MM.1S (cell line): Measurements from ENCODE around the gene MAP3K15.

Experiments
- DNase-seq: peaks from one replicate; pipeline ENCODE4 v3.0.0-alpha.2; 2015
- H2AFZ ChIP-seq: fragments of 300-600 bp; sonication (generic); 2 replicates; pipeline ENCODE4 v1.6.0; 2016; ENCODE audit warnings: antibody characterized with exemption, low read length
- H3F3A ChIP-seq: fragments of 300-600 bp; sonication (generic); 2 replicates; pipeline ENCODE4 v1.6.1; 2016; ENCODE audit warnings: mild to moderate bottlenecking, antibody characterized with exemption, low read length, moderate library complexity, mixed read lengths; ENCODE audit not compliant: insufficient read depth
- H3K27ac ChIP-seq: fragments of 300-600 bp; sonication (generic); 2 replicates; pipeline ENCODE4 v1.5.1; 2016; ENCODE audit warnings: mild to moderate bottlenecking, low read length
- H3K27me3 ChIP-seq: fragments of 300-600 bp; sonication (generic); replicated peaks from 2 replicates; pipeline ENCODE4 v1.6.0; 2016; ENCODE audit warnings: low read length; ENCODE audit not compliant: insufficient read depth
- H3K36me3 ChIP-seq: fragments of 300-600 bp; sonication (generic); replicated peaks from 2 replicates; pipeline ENCODE4 v1.6.1; 2016; ENCODE audit warnings: mild to moderate bottlenecking, low read length, mixed read lengths; ENCODE audit not compliant: insufficient read depth
- H3K4me1 ChIP-seq: fragments of 300-600 bp; sonication (generic); 2 replicates; pipeline ENCODE4 v1.6.1; 2016; ENCODE audit warnings: low read length, mixed read lengths
- H3K4me2 ChIP-seq: fragments of 300-600 bp; sonication (generic); 2 replicates; pipeline ENCODE4 v1.6.0; 2016; ENCODE audit warnings: low read depth, low read length
- H3K4me3 ChIP-seq: fragments of 300-600 bp; sonication (generic); 2 replicates; pipeline ENCODE4 v1.5.1; 2016; ENCODE audit warnings: low read length, mixed read lengths
- H3K79me2 ChIP-seq: fragments of 300-600 bp; sonication (generic); 2 replicates; pipeline ENCODE4 v1.6.1; 2016; ENCODE audit warnings: mixed run types, low read length, mixed read lengths
- H3K9ac ChIP-seq: fragments of 300-600 bp; sonication (generic); 2 replicates; pipeline ENCODE4 v1.6.1; 2016; ENCODE audit warnings: low read length, mixed read lengths
- H3K9me2 ChIP-seq: fragments of 300-600 bp; sonication (generic); replicated peaks from 2 replicates; pipeline ENCODE4 v1.6.1; 2016; ENCODE audit warnings: mild to moderate bottlenecking, low read length, mixed read lengths; ENCODE audit not compliant: insufficient read depth
- H3K9me3 ChIP-seq: fragments of 300-600 bp; sonication (generic); replicated peaks from 2 replicates; pipeline ENCODE4 v1.6.1; 2016; ENCODE audit warnings: mild to moderate bottlenecking, low read length, mixed read lengths; ENCODE audit not compliant: insufficient read depth
- H4K20me1 ChIP-seq: fragments of 300-600 bp; sonication (generic); 2 replicates; pipeline ENCODE4 v1.6.1; 2016; ENCODE audit warnings: mild to moderate bottlenecking, low read length, moderate library complexity, mixed read lengths; ENCODE audit not compliant: insufficient read depth
- EZH2 ChIP-seq: fragments of 300-600 bp; sonication (generic); optimal IDR thresholded peaks from 2 replicates; pipeline ENCODE3; 2017; ENCODE audit warnings: low read depth, mild to moderate bottlenecking, antibody characterized with exemption, low read length, mixed read lengths
- EZH2phosphoT487 ChIP-seq: fragments of 300-600 bp; sonication (generic); IDR thresholded peaks from 2 replicates; pipeline ENCODE4 v1.6.1; 2018; ENCODE audit warnings: antibody characterized with exemption, low read length
- TF ChIP-seq, protein P1 (sequence below): fragments of 300-600 bp; sonication (generic); IDR thresholded peaks from 2 replicates; pipeline ENCODE4 v1.5.1; 2016; ENCODE audit warnings: antibody characterized with exemption, low read length, mixed read lengths

MAP3K15 gene

DNA sequence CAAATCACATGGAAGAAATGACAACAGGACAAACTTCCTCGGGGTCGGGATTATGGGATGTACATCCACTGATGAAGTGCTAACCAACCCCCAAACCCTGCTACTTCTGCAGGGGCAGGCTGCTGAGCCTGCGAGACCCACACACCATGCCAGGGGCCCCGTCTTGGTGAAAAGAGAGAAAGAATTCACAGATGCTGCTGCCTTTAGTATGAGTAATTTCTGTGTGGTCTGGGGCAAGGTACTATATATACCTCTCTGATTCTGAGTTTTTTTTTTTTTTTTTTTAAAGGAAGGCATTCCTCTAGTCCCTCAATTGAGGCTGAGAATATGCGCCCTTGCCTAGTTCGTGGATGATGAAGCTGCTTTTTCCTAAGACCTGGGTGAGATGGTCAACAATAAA, 146.7 kb downstream of the MAP3K15 start:
- no peak for DNase-seq
- Histone ChIP-seq H3K79me2 (no peaks in the 10 kb centered on the region), H3K27me3 (no peaks in the 10 kb centered on the region), H3K9me2 (no peaks in the 10 kb centered on the region), H3K4me1 (no peaks in the 10 kb centered on the region), H3K9ac (no peak overlapping the region), H3F3A (no peaks in the 10 kb centered on the region), H2AFZ (no peak overlapping the region), H3K27ac (no peak overlapping the region), H4K20me1 (no peaks in the 10 kb centered on the region), H3K9me3 (no peaks in the 10 kb centered on the region), H3K36me3 (no peaks in the 10 kb centered on the region), H3K4me3 (no peak overlapping the region), H3K4me2 (no peak overlapping the region)
- no peak for TF ChIP-seq EZH2phosphoT487

DNA sequence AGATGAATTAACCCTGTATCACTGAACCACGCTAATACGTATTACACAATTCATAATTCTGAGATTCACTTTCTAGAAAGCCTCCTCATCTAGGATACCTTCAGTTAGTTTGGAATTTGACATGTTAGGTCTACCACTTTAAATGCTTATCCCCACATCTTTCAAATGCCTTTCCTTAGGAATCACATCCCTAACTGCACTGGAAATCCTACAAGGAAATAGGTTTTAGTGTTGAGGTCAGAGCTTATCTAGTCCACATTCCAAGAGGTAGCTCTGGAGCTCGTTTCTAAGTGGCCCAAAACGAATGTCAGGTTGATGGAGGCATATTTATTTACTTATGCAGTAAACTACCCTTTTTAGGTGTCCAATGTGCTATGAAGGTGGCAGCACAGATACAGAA, 153.6 kb downstream of the MAP3K15 start:
- Histone ChIP-seq H3K9ac (no peak overlapping the region), H3K4me2 (no peak overlapping the region), H3K4me3 (no peak overlapping the region), H3K79me2 (no peaks in the 10 kb centered on the region), H3K36me3 (no peaks in the 10 kb centered on the region), H4K20me1 (no peaks in the 10 kb centered on the region), H3K4me1 (no peaks in the 10 kb centered on the region), H3F3A (no peaks in the 10 kb centered on the region), H3K9me3 (no peaks in the 10 kb centered on the region), H3K9me2 (no peaks in the 10 kb centered on the region), H2AFZ (no peak overlapping the region), H3K27me3 (no peaks in the 10 kb centered on the region), H3K27ac (no peak overlapping the region)
- DNase-seq, result no peak
- TF ChIP-seq EZH2 (no peak), EZH2phosphoT487 (no peak)
- TF ChIP-seq, protein P1, sequence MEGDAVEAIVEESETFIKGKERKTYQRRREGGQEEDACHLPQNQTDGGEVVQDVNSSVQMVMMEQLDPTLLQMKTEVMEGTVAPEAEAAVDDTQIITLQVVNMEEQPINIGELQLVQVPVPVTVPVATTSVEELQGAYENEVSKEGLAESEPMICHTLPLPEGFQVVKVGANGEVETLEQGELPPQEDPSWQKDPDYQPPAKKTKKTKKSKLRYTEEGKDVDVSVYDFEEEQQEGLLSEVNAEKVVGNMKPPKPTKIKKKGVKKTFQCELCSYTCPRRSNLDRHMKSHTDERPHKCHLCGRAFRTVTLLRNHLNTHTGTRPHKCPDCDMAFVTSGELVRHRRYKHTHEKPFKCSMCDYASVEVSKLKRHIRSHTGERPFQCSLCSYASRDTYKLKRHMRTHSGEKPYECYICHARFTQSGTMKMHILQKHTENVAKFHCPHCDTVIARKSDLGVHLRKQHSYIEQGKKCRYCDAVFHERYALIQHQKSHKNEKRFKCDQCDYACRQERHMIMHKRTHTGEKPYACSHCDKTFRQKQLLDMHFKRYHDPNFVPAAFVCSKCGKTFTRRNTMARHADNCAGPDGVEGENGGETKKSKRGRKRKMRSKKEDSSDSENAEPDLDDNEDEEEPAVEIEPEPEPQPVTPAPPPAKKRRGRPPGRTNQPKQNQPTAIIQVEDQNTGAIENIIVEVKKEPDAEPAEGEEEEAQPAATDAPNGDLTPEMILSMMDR, result no peak

DNA sequence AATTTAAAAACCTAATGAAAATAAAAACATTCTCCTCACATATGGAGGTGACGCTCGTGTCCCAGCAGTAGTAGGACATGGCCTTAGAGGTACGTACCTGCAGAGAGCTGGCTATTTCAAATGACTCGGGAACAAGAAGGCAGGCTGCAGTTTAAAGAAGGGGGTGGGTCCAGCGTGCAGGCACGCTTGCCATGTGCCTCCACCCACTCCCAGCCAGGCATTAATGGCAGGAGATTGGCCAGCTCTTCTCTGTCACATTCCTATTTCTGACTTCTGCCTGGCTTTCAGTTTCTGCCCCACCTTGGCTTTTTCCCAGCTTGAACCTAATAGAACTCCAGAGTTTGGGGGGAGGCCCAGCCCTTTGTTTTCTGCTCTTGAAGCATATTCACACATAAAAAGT, 154.4 kb downstream of the MAP3K15 start:
- Histone ChIP-seq H3K9ac (no peak overlapping the region), H3F3A (no peaks in the 10 kb centered on the region), H3K27ac (no peak overlapping the region), H3K4me1 (no peaks in the 10 kb centered on the region), H3K27me3 (no peaks in the 10 kb centered on the region), H3K4me2 (no peak overlapping the region), H4K20me1 (no peaks in the 10 kb centered on the region), H2AFZ (no peak overlapping the region), H3K9me3 (no peaks in the 10 kb centered on the region), H3K79me2 (no peaks in the 10 kb centered on the region), H3K9me2 (no peaks in the 10 kb centered on the region), H3K4me3 (no peak overlapping the region), H3K36me3 (no peaks in the 10 kb centered on the region)
- no peak for DNase-seq
- TF ChIP-seq, protein P1, result no peak
- TF ChIP-seq EZH2 (no peak), EZH2phosphoT487 (no peak)

DNA sequence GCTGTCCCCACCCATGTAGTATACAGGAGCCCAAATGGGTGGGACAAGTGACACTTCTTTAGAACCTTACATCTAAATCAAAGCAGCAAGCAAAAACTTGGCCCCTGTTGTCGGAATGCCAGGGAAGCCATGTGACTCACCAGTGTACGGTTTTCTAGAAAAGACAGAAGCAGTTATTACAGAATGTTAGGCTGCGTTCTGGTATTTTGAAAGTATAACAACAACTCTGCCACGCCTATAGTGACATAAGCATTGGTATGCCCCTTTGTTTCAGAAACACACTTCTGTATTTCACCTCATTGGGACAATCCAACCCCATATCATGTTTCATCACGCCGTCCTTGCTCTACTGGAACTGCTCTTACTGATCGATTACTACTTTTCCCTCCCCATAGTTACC, 156.8 kb downstream of the MAP3K15 start:
- H3K4me3 ChIP-seq, result no peak overlapping the region
- H3K79me2 ChIP-seq, result no peaks in the 10 kb centered on the region
- H2AFZ ChIP-seq, result no peak overlapping the region
- TF ChIP-seq EZH2 (no peak), EZH2phosphoT487 (no peak)
- TF ChIP-seq, protein P1, result no peak
- H3K4me1 ChIP-seq, result no peaks in the 10 kb centered on the region
- no peaks in the 10 kb centered on the region for H3K9me2 ChIP-seq
- H3K4me2 ChIP-seq, result no peak overlapping the region
- no peaks in the 10 kb centered on the region for H3K27me3 ChIP-seq
- no peaks in the 10 kb centered on the region for H3F3A ChIP-seq
- H3K27ac ChIP-seq, result no peak overlapping the region
- no peak overlapping the region for H3K9ac ChIP-seq
- DNase-seq, result no peak
- H3K36me3 ChIP-seq, result no peaks in the 10 kb centered on the region
- no peaks in the 10 kb centered on the region for H4K20me1 ChIP-seq
- no peaks in the 10 kb centered on the region for H3K9me3 ChIP-seq
